ENCODE data around the gene YAE1. TPM values are rescaled to one million over a fixed set of nuclear protein-coding genes. Genes with fewer than 3 reads are reported as not detected.

Gene YAE1
- total RNA-seq, 1 donor from 2014 or later, result 16.5 TPM

- no peak overlapping the region for H3K4me3 ChIP-seq
- ATAC-seq (no peak), DNase-seq (no peak)
- no peak for TF ChIP-seq CTCF (IDR thresholded peaks at IDR 0.05)
- H3K27ac ChIP-seq, result no peak overlapping the region
- H3K27me3 ChIP-seq, result no peaks in the 10 kb centered on the region
- H3K4me1 ChIP-seq, result no peaks in the 10 kb centered on the region
- no peaks in the 10 kb centered on the region for H3K9me3 ChIP-seq
- H3K36me3 ChIP-seq, result no peaks in the 10 kb centered on the region
- intact Hi-C loops (cut with DNase I), result no loop called here
Measured at GRCh38 chr7:39607865-39608264, 41.7 kb downstream of the YAE1 start.

GRCh38 chr7:39608278-39608677, 42.1 kb downstream of the YAE1 start:
- H3K9me3 ChIP-seq, result no peaks in the 10 kb centered on the region
- H3K27ac ChIP-seq, result no peak overlapping the region
- H3K36me3 ChIP-seq, result no peaks in the 10 kb centered on the region
- no peak for TF ChIP-seq CTCF (IDR thresholded peaks at IDR 0.05)
- no peak overlapping the region for H3K4me3 ChIP-seq
- no peaks in the 10 kb centered on the region for H3K4me1 ChIP-seq
- ATAC-seq, result no peak
- intact Hi-C loops (cut with DNase I), result no loop called here
- H3K27me3 ChIP-seq, result no peaks in the 10 kb centered on the region
- no peak for DNase-seq

- DNase-seq (peak; percentile 73), ATAC-seq (peak; percentile 83)
- H3K9me3 ChIP-seq, result no peaks in the 10 kb centered on the region
- H3K36me3 ChIP-seq, result no peaks in the 10 kb centered on the region
- intact Hi-C loops (cut with DNase I), result no loop called here
- TF ChIP-seq CTCF (IDR thresholded peaks at IDR 0.05), result peak; percentile 5
- no peaks in the 10 kb centered on the region for H3K4me1 ChIP-seq
- peak overlapping the region; percentile 39 for H3K4me3 ChIP-seq
- no peaks in the 10 kb centered on the region for H3K27me3 ChIP-seq
- peak overlapping the region; percentile 83 for H3K27ac ChIP-seq
Measured at GRCh38 chr7:39609113-39609934, 43.1 kb downstream of the YAE1 start.

GRCh38 chr7:39609935-39610263, 43.7 kb downstream of the YAE1 start:
- DNase-seq (no peak), ATAC-seq (peak; percentile 17)
- no peak for TF ChIP-seq CTCF (IDR thresholded peaks at IDR 0.05)
- no peaks in the 10 kb centered on the region for H3K4me1 ChIP-seq
- H3K36me3 ChIP-seq, result no peaks in the 10 kb centered on the region
- intact Hi-C loops (cut with DNase I), result no loop called here
- H3K4me3 ChIP-seq, result peak overlapping the region; percentile 39
- no peaks in the 10 kb centered on the region for H3K27me3 ChIP-seq
- H3K9me3 ChIP-seq, result no peaks in the 10 kb centered on the region
- peak overlapping the region; percentile 83 for H3K27ac ChIP-seq

GRCh38 chr7:39613577-39613976, 47.4 kb downstream of the YAE1 start:
- Histone ChIP-seq H3K27me3 (no peaks in the 10 kb centered on the region), H3K36me3 (no peaks in the 10 kb centered on the region), H3K4me3 (no peak overlapping the region), H3K4me1 (no peaks in the 10 kb centered on the region), H3K9me3 (no peaks in the 10 kb centered on the region), H3K27ac (no peak overlapping the region)
- intact Hi-C loops (cut with DNase I), result no loop called here
- no peak for TF ChIP-seq CTCF (IDR thresholded peaks at IDR 0.05)
- ATAC-seq, result no peak
- no peak for DNase-seq

Data from upper lobe of right lung (tissue), 1 donor.